Upper lobe of left lung (tissue), 6 donors: ENCODE results near the gene HERPUD2. TPM values are rescaled to one million over a fixed set of nuclear protein-coding genes. Genes with fewer than 3 reads are reported as not detected.

Experiments used
- ATAC-seq, 2 donors: fragments of 200-7000 bp; cut with Tn5 transposase; one replicate each; pipeline ENCODE4 v1.9.1; 2022; ENCODE audit warnings: mild to moderate bottlenecking in 2 of 2, moderate library complexity in 2 of 2; ENCODE audit not compliant: low FRiP score in 2 of 2
- DNase-seq, 2 donors: peaks; one replicate each; pipeline ENCODE4 v3.0.0-alpha.2; 2019 to 2020
- H3K27ac ChIP-seq, 4 donors: fragments of 200-600 bp; sonication (generic); one replicate each; pipeline ENCODE4 v1.5.1; 2016 to 2019
- H3K27me3 ChIP-seq, 4 donors: fragments of 200-600 bp; sonication (generic); one replicate each; pipeline ENCODE4 v1.5.1; 2017 to 2019
- H3K36me3 ChIP-seq, 4 donors: fragments of 200-600 bp; sonication (generic); one replicate each; pipeline ENCODE4 v1.5.1; 2016 to 2019
- H3K4me1 ChIP-seq, 4 donors: fragments of 200-600 bp; sonication (generic); one replicate each; pipeline ENCODE4 v1.5.1; 2018 to 2019
- H3K4me3 ChIP-seq, 4 donors: fragments of 200-600 bp; sonication (generic); one replicate each; pipeline ENCODE4 v1.5.1; 2017 to 2019; ENCODE audit warnings: mild to moderate bottlenecking in 2 of 4, moderate library complexity in 1 of 4
- H3K9me3 ChIP-seq, 4 donors: fragments of 200-600 bp; sonication (generic); one replicate each; pipeline ENCODE4 v1.5.1; 2018 to 2019
- EP300 ChIP-seq, 4 donors: sonication (generic); formaldehyde crosslinking; IDR thresholded peaks; one replicate each; pipeline ENCODE4 v1.5.1; 2017; ENCODE audit warnings: antibody characterized with exemption in 4 of 4, control low read depth in 2 of 4
- POLR2A ChIP-seq, 4 donors: fragments of 450-650 bp; IDR thresholded peaks; one replicate each; pipeline ENCODE4 v1.5.1; 2016 to 2017; ENCODE audit warnings: antibody characterized with exemption in 4 of 4, mild to moderate bottlenecking in 2 of 4
- POLR2AphosphoS5 ChIP-seq, 2 donors: sonication (generic); formaldehyde crosslinking; IDR thresholded peaks; one replicate each; pipeline ENCODE4 v1.5.1; 2017; ENCODE audit warnings: antibody characterized with exemption in 2 of 2
- WGBS, 2 donors: methylation state at CpG; one replicate each; pipeline ENCODE4 v1.1.5; 2017 to 2018; 5-methylcytosine and 5-hydroxymethylcytosine counted together
- total RNA-seq, 6 donors: library from RNA; depleted of rRNA in 4 of 6; stranded (reverse); fragments of >200 nt in 4 of 6; gene quantifications; one replicate each; pipeline versions ENCODE4 v1.1.0 to v1.2.1, GENCODE V29; 2016 to 2021
- TF ChIP-seq, protein P1 (sequence below), 6 experiments: fragments of 450-650 bp in 4 of 6; fragments of 200-600 bp in 2 of 6; sonication (generic) in 2 of 6; IDR thresholded peaks; one replicate each; pipeline ENCODE4 v1.5.1; 2016 to 2019; ENCODE audit warnings: antibody characterized with exemption in 6 of 6
- donor health status: DM: no; HTN: no; CAD: no; lungs with moderate emphysema.
- donor health status: DM: no; HTN: yes; CAD: no; lungs with severe emphysema.

HERPUD2 gene
- total RNA-seq, 6 donors from 2014 or later: 29.6 to 63.9 (median 42.2) TPM

DNA sequence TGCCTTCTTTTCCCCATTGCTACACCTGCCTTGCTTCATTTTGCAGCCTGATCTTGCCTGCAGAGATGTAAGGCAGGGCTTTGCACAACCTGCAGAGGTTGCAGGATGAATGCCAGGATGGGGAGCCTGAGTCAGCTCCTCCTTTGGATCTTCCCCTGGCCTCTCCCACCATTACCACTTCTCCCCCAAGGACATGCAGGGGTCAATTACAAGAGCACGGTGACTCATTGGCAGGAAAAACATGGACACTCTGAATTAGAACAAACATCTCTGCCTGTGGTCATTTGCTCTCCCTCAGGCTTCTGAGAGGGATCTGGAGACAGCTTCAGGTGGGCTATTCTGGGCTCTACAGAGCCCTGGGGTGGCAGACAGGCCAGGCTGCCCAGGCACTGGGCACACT, 89.2 kb downstream of the HERPUD2 start:
- H3K27ac ChIP-seq: no peak overlapping the region
- no peaks in the 10 kb centered on the region for H3K27me3 ChIP-seq
- H3K9me3 ChIP-seq: no peaks in the 10 kb centered on the region
- no peaks in the 10 kb centered on the region for H3K4me1 ChIP-seq
- TF ChIP-seq POLR2AphosphoS5 (IDR thresholded peaks at IDR 0.05): no peak
- TF ChIP-seq POLR2A (IDR thresholded peaks at IDR 0.05): no peak
- TF ChIP-seq, protein P1, sequence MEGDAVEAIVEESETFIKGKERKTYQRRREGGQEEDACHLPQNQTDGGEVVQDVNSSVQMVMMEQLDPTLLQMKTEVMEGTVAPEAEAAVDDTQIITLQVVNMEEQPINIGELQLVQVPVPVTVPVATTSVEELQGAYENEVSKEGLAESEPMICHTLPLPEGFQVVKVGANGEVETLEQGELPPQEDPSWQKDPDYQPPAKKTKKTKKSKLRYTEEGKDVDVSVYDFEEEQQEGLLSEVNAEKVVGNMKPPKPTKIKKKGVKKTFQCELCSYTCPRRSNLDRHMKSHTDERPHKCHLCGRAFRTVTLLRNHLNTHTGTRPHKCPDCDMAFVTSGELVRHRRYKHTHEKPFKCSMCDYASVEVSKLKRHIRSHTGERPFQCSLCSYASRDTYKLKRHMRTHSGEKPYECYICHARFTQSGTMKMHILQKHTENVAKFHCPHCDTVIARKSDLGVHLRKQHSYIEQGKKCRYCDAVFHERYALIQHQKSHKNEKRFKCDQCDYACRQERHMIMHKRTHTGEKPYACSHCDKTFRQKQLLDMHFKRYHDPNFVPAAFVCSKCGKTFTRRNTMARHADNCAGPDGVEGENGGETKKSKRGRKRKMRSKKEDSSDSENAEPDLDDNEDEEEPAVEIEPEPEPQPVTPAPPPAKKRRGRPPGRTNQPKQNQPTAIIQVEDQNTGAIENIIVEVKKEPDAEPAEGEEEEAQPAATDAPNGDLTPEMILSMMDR (IDR thresholded peaks at IDR 0.05): no peak
- no peak for TF ChIP-seq EP300 (IDR thresholded peaks at IDR 0.05)
- WGBS, 2 donors: 64 to 71% methylated on average over 1 of the region's 1 CpG
- no peak for DNase-seq
- H3K36me3 ChIP-seq: no peaks in the 10 kb centered on the region
- peak in 1 of 2 donors; percentile 54 for ATAC-seq
- no peak overlapping the region for H3K4me3 ChIP-seq

DNA sequence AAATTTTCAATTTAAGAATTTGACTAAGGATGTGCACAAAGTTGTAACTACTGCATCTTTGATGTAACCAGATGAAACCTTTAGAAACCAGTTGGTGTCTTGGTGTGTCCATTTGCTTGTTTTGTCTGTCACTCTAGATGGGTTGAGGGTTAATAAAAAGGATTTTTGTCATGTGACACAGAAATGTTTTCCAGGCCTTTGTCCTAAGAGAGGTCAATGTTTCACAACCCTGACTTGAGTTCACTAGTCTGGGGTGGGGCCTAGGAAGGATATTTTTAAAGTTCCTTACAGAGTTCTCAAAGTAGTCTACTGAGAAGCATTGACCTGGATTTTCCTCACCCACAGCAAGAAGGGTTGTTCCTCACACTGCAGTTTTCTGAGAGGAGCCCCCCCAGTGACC, 90.3 kb downstream of the HERPUD2 start:
- TF ChIP-seq EP300 (IDR thresholded peaks at IDR 0.05) (no peak), POLR2AphosphoS5 (IDR thresholded peaks at IDR 0.05) (no peak), POLR2A (IDR thresholded peaks at IDR 0.05) (no peak)
- TF ChIP-seq, protein P1 (IDR thresholded peaks at IDR 0.05): no peak
- no peak overlapping the region for H3K27ac ChIP-seq
- no peaks in the 10 kb centered on the region for H3K27me3 ChIP-seq
- no peaks in the 10 kb centered on the region for H3K4me1 ChIP-seq
- no peak overlapping the region for H3K4me3 ChIP-seq
- H3K36me3 ChIP-seq: no peaks in the 10 kb centered on the region
- DNase-seq (no peak), ATAC-seq (peak in 1 of 2 donors; percentile 31)
- H3K9me3 ChIP-seq: no peaks in the 10 kb centered on the region

DNA sequence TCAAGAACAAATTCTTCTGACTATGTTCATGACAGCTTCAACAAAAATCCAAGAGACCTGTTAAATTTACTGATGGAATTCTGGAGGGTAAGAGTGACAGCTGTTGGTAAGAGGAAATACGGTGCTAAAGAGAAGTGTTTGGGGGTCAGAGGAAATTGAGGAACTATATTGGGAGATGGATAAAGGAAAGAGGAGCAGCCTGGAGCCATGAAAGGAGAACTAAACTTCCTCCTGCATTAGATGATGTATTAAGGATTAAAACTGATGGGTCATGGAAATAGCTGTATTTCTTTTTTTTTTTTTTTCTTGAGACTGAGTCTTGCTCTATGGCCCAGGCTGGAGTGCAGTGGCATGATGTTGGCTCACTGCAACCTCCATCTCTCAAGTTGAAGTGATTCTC, 95.3 kb downstream of the HERPUD2 start:
- WGBS, 2 donors: 31 to 69% methylated on average over 1 of the region's 1 CpG
- H3K36me3 ChIP-seq: no peaks in the 10 kb centered on the region
- no peak for TF ChIP-seq EP300 (IDR thresholded peaks at IDR 0.05)
- TF ChIP-seq, protein P1 (IDR thresholded peaks at IDR 0.05): no peak
- no peak for TF ChIP-seq POLR2AphosphoS5 (IDR thresholded peaks at IDR 0.05)
- TF ChIP-seq POLR2A (IDR thresholded peaks at IDR 0.05): no peak

DNA sequence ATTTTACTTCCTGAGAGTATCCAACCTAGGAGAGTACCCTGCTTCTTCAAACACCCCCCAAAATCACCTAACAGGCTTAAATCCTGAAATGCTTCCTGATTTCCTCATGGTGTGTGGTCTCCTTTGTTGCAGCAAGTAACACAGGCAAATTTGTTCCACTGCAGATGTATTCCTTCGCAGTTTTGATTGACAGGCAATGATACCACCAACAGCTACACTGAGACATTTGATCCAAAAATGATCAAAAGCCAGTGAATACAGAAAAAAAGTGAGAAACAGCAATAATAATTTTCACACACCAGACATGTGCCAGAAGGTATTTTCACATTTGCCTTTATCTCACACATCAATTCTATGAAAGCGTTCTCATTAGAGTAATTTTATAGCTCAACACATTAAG, 95.9 kb downstream of the HERPUD2 start:
- Histone ChIP-seq H3K36me3 (no peaks in the 10 kb centered on the region), H3K4me3 (no peak overlapping the region), H3K4me1 (peaks cover 0 to 8% (median 0%) of the 10 kb centered on the region in 4 donors), H3K9me3 (no peaks in the 10 kb centered on the region), H3K27me3 (no peaks in the 10 kb centered on the region), H3K27ac (no peak overlapping the region)
- no peak for DNase-seq
- ATAC-seq: no peak
- 47 to 100% methylated on average over 2 of the region's 2 CpGs for WGBS, 2 donors
- TF ChIP-seq POLR2AphosphoS5 (IDR thresholded peaks at IDR 0.05) (no peak), POLR2A (IDR thresholded peaks at IDR 0.05) (no peak), EP300 (IDR thresholded peaks at IDR 0.05) (no peak)
- TF ChIP-seq, protein P1 (IDR thresholded peaks at IDR 0.05): no peak

More for the DNA sequence above, 95.3 kb downstream of the HERPUD2 start:
- H3K4me1 ChIP-seq: peaks cover 0 to 8% (median 0%) of the 10 kb centered on the region in 4 donors
- H3K9me3 ChIP-seq: no peaks in the 10 kb centered on the region
- no peak for DNase-seq
- H3K27ac ChIP-seq: no peak overlapping the region
- H3K27me3 ChIP-seq: no peaks in the 10 kb centered on the region
- ATAC-seq: peak in 1 of 2 donors; percentile 57
- H3K4me3 ChIP-seq: no peak overlapping the region

DNA sequence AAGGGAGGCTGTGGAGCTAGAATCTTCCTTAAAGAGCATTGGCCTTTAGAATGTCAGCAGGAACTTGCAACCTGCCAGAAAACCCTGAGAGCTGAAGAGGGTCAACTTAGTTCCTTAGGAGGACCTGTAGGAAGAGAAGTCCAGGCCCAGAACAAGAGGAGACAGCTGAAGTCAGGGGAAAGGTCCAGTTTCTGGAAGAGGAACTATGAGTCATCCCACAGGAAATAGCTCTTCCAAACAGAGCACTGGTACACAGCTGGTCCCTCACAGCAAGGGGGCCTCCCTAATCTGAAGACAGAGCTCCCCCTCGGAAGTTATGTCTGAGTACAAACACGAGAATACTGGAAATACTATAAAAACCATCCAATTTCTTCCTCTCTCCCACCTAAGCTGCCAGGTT, 98.9 kb downstream of the HERPUD2 start:
- no peak overlapping the region for H3K4me3 ChIP-seq
- H3K4me1 ChIP-seq: peaks cover 0 to 8% (median 0%) of the 10 kb centered on the region in 4 donors
- DNase-seq: no peak
- WGBS, 2 donors: 36 to 64% methylated on average over 2 of the region's 2 CpGs
- peak; percentile 22 to 80 for ATAC-seq
- H3K27me3 ChIP-seq: no peaks in the 10 kb centered on the region
- no peaks in the 10 kb centered on the region for H3K9me3 ChIP-seq
- H3K27ac ChIP-seq: no peak overlapping the region
- TF ChIP-seq POLR2A (IDR thresholded peaks at IDR 0.05) (no peak), POLR2AphosphoS5 (IDR thresholded peaks at IDR 0.05) (no peak)
- TF ChIP-seq, protein P1 (IDR thresholded peaks at IDR 0.05): no peak
- H3K36me3 ChIP-seq: no peaks in the 10 kb centered on the region
